RWPE1 (cell line): ENCODE measurements around the gene JADE2.

Experiments
- CTCF ChIA-PET: fragments of 350-600 bp; sonication (Branson Sonifier 250); formaldehyde crosslinking; extraction: SDS; loops from one replicate; lab custom pipeline; 2021; lab: Yijun Ruan, JAX
- POLR2A ChIA-PET: fragments of 400-600 bp; formaldehyde crosslinking; extraction: SDS; loops from one replicate; lab custom pipeline; 2020; ENCODE audit warnings: antibody characterized with exemption; ENCODE audit not compliant: low non-redundant PET; lab: Yijun Ruan, JAX
- DNase-seq: peaks from one replicate; pipeline ENCODE4 v3.0.0; 2012; ENCODE audit warnings: low spot score
- H3K27ac ChIP-seq: fragments of 450-650 bp; 2 replicates; pipeline ENCODE4 v1.5.1; 2017
- CTCF ChIP-seq: fragments of 450-650 bp; conservative IDR thresholded peaks from 2 replicates; pipeline ENCODE4 v1.5.1; 2017; ENCODE audit warnings: low read depth, mild to moderate bottlenecking

Gene JADE2

DNA sequence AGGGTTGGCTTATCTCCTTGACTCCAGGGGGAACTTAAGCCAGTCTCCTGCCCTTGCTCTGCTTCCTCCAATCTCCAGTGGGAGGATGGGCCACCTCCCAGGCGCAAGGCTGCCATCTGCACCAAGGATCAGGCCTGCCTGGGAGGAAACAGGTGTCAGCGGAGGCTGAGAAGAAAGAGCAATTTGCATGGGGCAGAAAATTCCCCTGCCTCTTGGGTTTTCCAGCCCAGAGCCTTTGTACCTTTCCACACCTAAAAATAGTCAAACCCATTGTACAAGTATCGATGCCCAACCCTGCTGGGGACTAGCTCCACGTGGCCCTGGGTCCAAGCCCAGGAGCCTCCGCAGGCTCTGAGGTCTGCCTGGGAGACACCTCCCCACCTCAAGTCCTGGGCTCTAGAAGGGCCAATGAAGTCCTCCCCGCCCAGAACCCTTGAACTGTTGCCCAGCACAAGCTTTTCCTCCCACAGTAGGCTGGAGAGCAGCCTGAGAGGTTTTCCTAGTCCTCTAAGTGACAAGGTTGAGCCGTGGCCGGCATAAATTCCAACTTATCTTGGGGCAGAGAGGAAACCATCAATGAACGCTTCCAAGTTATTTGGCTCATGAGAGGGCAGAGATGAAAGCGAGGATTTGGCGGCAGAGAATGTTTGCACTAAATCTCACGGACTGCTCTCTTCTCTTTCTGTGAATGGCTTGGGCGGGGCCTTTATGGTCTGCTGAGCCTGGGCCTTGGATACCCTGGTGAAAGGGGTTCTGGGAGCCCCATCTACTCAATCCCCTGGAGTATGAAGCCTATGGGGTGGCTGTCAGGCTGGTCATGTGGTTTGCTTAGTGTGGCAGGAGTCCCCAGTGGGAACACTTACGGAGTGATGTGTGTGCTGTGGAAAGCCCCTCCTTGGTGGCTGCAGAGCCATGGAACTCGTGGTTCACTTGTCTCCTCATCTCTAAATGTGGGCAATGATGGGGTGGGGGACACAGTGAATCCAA is 15.6 kb downstream of the JADE2 start:
- CTCF ChIA-PET: interaction anchor here (0.6 to 1.0 kb wide), 3 partner anchors 13 to 89 kb away, joined by 3 to 6 read pairs (median 4); no protein-coding TSS in a partner anchor
- no peak for TF ChIP-seq CTCF
- H3K27ac ChIP-seq: peak overlapping the region; percentile 1; the same call in 1 of the 2 replicates
- POLR2A ChIA-PET: no interaction called here
- no peak for DNase-seq

- no peak overlapping the region for H3K27ac ChIP-seq
- no peak for DNase-seq
- ChIA-PET CTCF (interaction anchor here (0.6 to 0.7 kb wide), 2 partner anchors 89 to 538 kb away, joined by 3 to 6 read pairs; no protein-coding TSS in a partner anchor), POLR2A (no interaction called here)
- TF ChIP-seq CTCF: no peak
Measured at GRCh38 chr5:134541736-134542376, 16.4 kb downstream of the JADE2 start.

DNA sequence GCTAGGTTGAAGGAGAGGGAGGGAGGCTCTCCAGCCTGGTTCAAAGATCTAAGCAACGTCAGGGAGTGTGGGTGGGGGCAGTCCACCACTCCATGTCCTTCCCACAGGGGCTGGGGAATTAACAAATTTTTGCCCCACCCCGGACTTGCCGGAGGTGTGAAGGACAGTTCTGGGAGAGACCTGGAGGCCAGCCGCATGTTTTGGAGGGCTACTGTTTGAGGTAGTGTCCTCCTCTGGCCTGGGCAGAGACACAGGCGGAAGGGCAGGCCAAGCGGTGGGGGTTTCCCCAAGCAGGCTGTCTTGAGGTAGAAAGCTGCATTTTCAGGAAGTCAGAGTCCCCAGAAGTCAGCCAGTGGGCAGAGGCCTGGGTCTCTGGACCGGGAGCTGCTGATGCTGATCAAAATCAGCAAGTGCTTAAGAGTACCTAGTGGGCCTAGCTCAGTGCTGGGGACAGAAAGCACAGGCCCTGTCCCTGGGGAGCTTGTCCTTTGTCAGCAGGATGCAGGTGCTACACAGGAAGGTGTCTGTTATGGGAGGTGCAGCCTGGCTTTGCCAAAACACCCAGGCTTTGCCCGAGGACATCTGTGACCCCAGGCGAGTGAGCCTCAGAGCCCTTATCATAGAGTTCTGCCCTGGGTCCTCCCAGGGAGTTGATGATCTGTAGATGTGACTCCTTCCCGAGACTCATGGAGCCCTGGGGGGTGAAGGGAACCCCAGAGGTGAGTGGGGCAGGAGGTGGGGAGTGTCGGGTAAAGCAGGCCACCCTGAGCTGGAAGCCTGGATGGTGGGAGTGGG is 18.5 kb downstream of the JADE2 start:
- ChIA-PET CTCF (no interaction called here), POLR2A (interaction anchor here (0.8 kb wide), 1 partner anchor 25 kb away, joined by 4 read pairs; no protein-coding TSS in a partner anchor)
- TF ChIP-seq CTCF: no peak
- no peak for DNase-seq
- H3K27ac ChIP-seq: peak overlapping the region; percentile 41

- TF ChIP-seq CTCF: no peak
- peak overlapping the region; percentile 41 for H3K27ac ChIP-seq
- no peak for DNase-seq
- ChIA-PET POLR2A (no interaction called here), CTCF (interaction anchor here (0.5 to 1.5 kb wide), 4 partner anchors 18 to 90 kb away, joined by 3 to 6 read pairs (median 3); no protein-coding TSS in a partner anchor)
Measured at GRCh38 chr5:134545070-134545868, 19.8 kb downstream of the JADE2 start.

DNA sequence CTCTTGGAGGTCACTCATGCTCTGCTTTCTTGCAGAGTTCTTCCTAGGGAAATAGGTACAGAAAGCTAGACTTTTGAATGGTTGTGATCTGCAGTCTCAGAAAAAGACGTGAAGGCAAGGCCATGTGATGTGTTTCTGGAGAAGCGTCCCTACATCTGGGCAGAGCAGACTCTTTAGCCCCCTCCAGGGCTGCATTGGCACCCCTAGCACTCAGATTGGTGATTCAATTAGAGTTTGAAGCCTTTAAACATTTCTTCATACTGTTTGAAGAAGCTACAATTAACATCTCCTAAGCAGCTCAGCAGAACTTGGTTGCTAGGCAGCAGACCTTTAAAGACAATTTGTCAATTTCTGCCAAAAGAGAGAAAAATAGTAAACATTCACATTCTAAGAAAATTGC is 21.6 kb downstream of the JADE2 start:
- CTCF ChIA-PET: interaction anchor here (0.6 to 1.5 kb wide), 7 partner anchors 12 to 178 kb away, joined by 3 to 6 read pairs (median 4); partner anchors contain the start of gene CDKN2AIPNL
- no peak overlapping the region for H3K27ac ChIP-seq
- DNase-seq: no peak
- no peak for TF ChIP-seq CTCF
- POLR2A ChIA-PET: interaction anchor here (0.6 to 1.2 kb wide), 2 partner anchors 20 to 130 kb away, joined by 3 to 4 read pairs; no protein-coding TSS in a partner anchor
